ENCODE results near the gene SNTA1. TPM values are rescaled to one million over a fixed set of nuclear protein-coding genes. Genes with fewer than 3 reads are reported as not detected.
"Not testable (repeated sequence)": the region's sequence is repeated elsewhere in the genome, so short reads cannot be mapped to it uniquely, and the experiment has no call there.

The SNTA1 gene
- polyA plus RNA-seq, 3 donors: 0.56 to 0.93 (median 0.63) TPM

DNA sequence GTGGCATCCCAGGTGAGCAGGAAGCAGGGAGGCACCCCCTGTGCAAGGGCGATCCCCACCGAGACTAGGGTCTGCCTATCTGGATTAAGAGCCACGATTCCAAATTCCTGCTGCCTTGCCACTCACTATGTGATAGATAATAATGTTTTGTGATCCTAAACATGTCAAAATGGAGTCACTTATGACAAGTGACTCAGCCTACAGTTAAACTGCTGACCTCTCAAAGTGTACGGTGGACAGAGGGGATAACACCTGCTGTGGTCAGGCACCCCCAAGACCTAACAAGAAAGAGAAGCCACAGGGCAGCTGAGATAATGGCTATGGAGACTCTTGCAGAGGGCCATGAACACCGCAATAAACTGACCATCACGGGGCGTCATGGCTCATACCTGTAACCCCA lies 16.0 kb upstream of the SNTA1 start:
- no peak overlapping the region for H3K4me3 ChIP-seq (replicated peaks in 1 of 3; ENCODE audit: low read depth in 2 of 3, low read length in 3 of 3)
- no peak overlapping the region for H3K9ac ChIP-seq (ENCODE audit: insufficient read depth, low read length, poor library complexity, severe bottlenecking)
- Mint-ChIP-seq H3K9me3 (no peaks in the 10 kb centered on the region), H3K4me1 (peaks cover 2% of the 10 kb centered on the region), H3K27me3 (ENCODE audit: low read depth in 3 of 3) (peaks cover 1 to 4% (median 2%) of the 10 kb centered on the region in 3 donors), H3K4me3 (no peak overlapping the region), H3K36me3 (no peaks in the 10 kb centered on the region), H3K27ac (no peak overlapping the region)
- no peak for DNase-seq
- no peak overlapping the region for H2AFZ ChIP-seq (ENCODE audit: insufficient read depth, low read depth, low read length, poor library complexity, severe bottlenecking)
- H4K20me1 ChIP-seq (ENCODE audit: insufficient read depth, low read length): no peaks in the 10 kb centered on the region
- H3K27me3 ChIP-seq (ENCODE audit: control insufficient read depth in 2 of 2, insufficient read depth in 2 of 2, low read length in 2 of 2): no peaks in the 10 kb centered on the region
- H3K4me1 ChIP-seq (ENCODE audit: control insufficient read depth in 1 of 2, insufficient read depth in 2 of 2, low read length in 2 of 2): no peaks in the 10 kb centered on the region
- TF ChIP-seq, protein P1, sequence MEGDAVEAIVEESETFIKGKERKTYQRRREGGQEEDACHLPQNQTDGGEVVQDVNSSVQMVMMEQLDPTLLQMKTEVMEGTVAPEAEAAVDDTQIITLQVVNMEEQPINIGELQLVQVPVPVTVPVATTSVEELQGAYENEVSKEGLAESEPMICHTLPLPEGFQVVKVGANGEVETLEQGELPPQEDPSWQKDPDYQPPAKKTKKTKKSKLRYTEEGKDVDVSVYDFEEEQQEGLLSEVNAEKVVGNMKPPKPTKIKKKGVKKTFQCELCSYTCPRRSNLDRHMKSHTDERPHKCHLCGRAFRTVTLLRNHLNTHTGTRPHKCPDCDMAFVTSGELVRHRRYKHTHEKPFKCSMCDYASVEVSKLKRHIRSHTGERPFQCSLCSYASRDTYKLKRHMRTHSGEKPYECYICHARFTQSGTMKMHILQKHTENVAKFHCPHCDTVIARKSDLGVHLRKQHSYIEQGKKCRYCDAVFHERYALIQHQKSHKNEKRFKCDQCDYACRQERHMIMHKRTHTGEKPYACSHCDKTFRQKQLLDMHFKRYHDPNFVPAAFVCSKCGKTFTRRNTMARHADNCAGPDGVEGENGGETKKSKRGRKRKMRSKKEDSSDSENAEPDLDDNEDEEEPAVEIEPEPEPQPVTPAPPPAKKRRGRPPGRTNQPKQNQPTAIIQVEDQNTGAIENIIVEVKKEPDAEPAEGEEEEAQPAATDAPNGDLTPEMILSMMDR (IDR thresholded peaks at IDR 0.05): no peak
- H3K36me3 ChIP-seq (replicated peaks in 1 of 2; ENCODE audit: control insufficient read depth in 1 of 2, insufficient read depth in 2 of 2, low read length in 2 of 2): no peaks in the 10 kb centered on the region
- H3K4me2 ChIP-seq (replicated peaks; ENCODE audit: extremely low read depth, low read length, poor library complexity, severe bottlenecking): no peak overlapping the region
- 74% methylated on average over 3 of the region's 7 CpGs for WGBS (ENCODE audit: insufficient coverage)
- H3K27ac ChIP-seq (ENCODE audit: low read depth in 1 of 2, low read length in 2 of 2): no peak overlapping the region
- H3K9me3 ChIP-seq (replicated peaks in 1 of 2; ENCODE audit: control insufficient read depth in 1 of 2, insufficient read depth in 1 of 2, low read length in 2 of 2): no peaks in the 10 kb centered on the region
- H3K79me2 ChIP-seq (ENCODE audit: insufficient read depth, low read length): no peaks in the 10 kb centered on the region
- intact Hi-C loops (cut with micrococcal nuclease): loop anchor here in 1 of 2 donors (5.0 kb wide), 1 partner anchor 208 kb away; the partner anchor contains the start of gene ACTL10

GRCh38 chr20:33456916-33457642 lies 13.5 kb upstream of the SNTA1 start:
- not testable (repeated sequence) for H3K9me3 ChIP-seq (replicated peaks in 1 of 2; ENCODE audit: control insufficient read depth in 1 of 2, insufficient read depth in 1 of 2, low read length in 2 of 2); H3K4me2 ChIP-seq (replicated peaks; ENCODE audit: extremely low read depth, low read length, poor library complexity, severe bottlenecking); H3K4me1 Mint-ChIP-seq; H3K27me3 ChIP-seq (ENCODE audit: control insufficient read depth in 2 of 2, insufficient read depth in 2 of 2, low read length in 2 of 2); H3K36me3 ChIP-seq (replicated peaks in 1 of 2; ENCODE audit: control insufficient read depth in 1 of 2, insufficient read depth in 2 of 2, low read length in 2 of 2); H2AFZ ChIP-seq (ENCODE audit: insufficient read depth, low read depth, low read length, poor library complexity, severe bottlenecking); H3K9ac ChIP-seq (ENCODE audit: insufficient read depth, low read length, poor library complexity, severe bottlenecking); H3K9me3 Mint-ChIP-seq; H3K36me3 Mint-ChIP-seq; H3K27me3 Mint-ChIP-seq (ENCODE audit: low read depth in 3 of 3); H3K79me2 ChIP-seq (ENCODE audit: insufficient read depth, low read length); H4K20me1 ChIP-seq (ENCODE audit: insufficient read depth, low read length); H3K4me3 ChIP-seq (replicated peaks in 1 of 3; ENCODE audit: low read depth in 2 of 3, low read length in 3 of 3); H3K4me1 ChIP-seq (ENCODE audit: control insufficient read depth in 1 of 2, insufficient read depth in 2 of 2, low read length in 2 of 2); H3K27ac ChIP-seq (ENCODE audit: low read depth in 1 of 2, low read length in 2 of 2)
- intact Hi-C loops (cut with micrococcal nuclease): loop anchor here (2.0 to 5.0 kb wide), 2 partner anchors 210 kb away; partner anchors contain the start of gene ACTL10 (in 2 of the 2)
- Mint-ChIP-seq H3K27ac (peak overlapping the region in 1 of 7 donors; percentile 9), H3K4me3 (peak overlapping the region in 1 of 2 donors; percentile 24)
- TF ChIP-seq, protein P1 (IDR thresholded peaks at IDR 0.05): peak; percentile 95
- DNase-seq: peak; percentile 68 to 75 (median 71)
- WGBS (ENCODE audit: insufficient coverage): 24% methylated on average over 5 of the region's 6 CpGs

Measured in CD14-positive monocyte (primary cell).